IPS-18c (cell line): Measurements from ENCODE around the gene PCDHGA11.
"Not testable (repeated sequence)": the region's sequence is repeated elsewhere in the genome, so short reads cannot be mapped to it uniquely, and the experiment has no call there.

Source experiments
- H3K4me3 ChIP-seq: 2 replicates; pipeline ENCODE4 v1.7.0; 2013; ENCODE audit warnings: low read depth, mild to moderate bottlenecking, low read length, moderate library complexity; ENCODE audit not compliant: insufficient read depth
- H3K9me3 ChIP-seq: one replicate; pipeline ENCODE4 v1.6.1; 2013; ENCODE audit warnings: mild to moderate bottlenecking, low read length, moderate library complexity; ENCODE audit not compliant: control insufficient read depth, insufficient read depth

Gene PCDHGA11

DNA sequence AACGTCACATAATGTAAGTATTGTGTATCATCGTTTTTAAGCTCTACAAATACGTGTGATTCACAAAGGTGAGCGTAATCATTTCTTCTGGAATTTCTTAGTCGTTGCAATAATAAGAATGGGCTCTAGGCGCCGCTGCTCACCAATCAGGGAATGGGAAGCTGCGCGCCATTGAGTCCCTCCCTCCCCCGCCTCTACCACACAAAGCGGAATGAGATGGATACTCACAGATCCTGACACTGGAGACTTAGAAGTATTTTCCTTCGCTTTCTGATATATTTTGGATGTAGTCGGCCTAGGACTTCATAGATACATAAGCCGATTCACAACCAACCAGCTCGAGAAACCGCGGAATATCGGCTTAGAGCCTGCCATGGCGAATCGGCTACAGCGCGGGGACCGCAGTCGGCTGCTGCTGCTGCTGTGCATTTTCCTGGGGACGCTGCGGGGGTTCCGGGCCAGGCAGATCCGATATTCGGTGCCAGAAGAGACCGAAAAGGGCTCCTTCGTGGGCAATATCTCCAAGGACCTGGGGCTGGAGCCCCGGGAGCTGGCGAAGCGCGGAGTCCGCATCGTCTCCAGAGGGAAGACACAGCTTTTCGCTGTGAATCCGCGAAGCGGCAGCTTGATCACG lies at the start of gene PCDHGA11:
Gene PCDHGA11 (plus strand): TSS at position 197 of the 634 bp plus-strand sequence. CDS start 177 bp downstream, at position 374.
- Histone ChIP-seq H3K9me3 (peaks cover 13% of the 10 kb centered on the region), H3K4me3 (no peak within 1 kb of the TSS)

DNA sequence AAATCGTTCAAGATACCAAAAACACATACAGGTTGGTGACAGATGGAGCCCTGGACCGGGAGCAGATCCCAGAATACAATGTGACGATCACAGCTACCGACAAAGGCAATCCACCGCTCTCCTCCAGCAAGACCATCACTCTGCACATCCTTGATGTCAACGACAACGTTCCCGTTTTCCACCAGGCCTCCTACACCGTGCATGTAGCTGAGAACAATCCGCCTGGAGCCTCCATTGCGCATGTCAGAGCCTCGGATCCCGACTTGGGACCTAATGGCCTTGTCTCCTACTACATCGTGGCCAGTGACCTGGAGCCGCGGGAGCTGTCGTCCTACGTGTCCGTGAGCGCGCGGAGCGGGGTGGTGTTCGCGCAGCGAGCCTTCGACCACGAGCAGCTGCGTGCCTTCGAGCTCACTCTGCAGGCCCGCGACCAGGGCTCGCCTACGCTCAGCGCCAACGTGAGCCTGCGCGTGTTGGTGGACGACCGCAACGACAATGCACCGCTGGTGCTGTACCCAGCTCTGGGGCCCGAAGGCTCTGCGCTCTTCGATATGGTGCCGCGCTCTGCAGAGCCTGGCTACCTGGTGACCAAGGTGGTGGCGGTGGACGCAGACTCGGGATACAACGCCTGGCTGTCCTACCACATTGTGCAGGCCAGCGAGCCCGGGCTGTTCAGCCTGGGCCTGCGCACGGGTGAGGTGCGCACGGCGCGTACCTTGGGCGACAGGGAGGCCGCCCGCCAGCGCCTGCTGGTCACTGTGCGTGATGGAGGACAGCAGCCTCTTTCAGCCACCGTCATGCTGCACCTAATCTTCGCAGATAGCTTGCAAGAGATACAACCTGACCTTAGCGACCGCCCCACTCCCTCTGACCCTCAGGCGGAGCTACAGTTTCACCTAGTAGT lies 49.0 kb upstream of the PCDHGA11 start:
- H3K9me3 ChIP-seq, result peaks cover 17% of the 10 kb centered on the region
- H3K4me3 ChIP-seq, result no peak overlapping the region

DNA sequence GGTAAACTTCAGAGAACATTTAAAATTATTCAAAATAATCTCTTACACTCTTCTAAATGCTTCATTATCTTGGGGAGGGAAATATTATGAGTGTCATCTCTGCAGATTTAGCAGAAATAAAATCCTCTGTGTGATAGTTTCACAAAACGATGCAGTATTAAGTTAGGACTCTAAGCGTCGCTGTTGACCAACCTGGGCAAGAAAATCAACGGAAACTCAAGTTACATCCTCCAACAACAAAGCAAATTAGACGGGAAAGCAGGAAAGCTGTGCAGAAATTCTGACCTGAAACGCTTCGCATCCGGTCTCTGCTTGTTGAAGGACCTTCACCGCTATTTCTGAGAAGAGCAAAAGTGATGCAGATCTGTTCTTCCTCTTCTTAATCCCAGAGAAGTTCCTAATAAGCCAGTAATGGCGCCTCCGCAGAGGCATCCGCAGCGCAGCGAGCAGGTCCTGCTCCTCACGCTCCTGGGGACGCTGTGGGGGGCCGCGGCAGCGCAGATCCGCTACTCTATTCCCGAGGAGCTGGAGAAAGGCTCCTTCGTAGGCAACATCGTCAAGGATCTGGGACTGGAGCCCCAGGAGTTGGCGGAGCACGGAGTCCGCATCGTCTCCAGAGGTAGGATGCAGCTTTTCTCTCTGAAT lies 47.1 kb upstream of the PCDHGA11 start, which contains the start of gene PCDHGA6:
Gene PCDHGA6 (plus strand): TSS at position 219 of the 645 bp plus-strand sequence. CDS start 193 bp downstream, at position 412.
- Histone ChIP-seq H3K9me3 (peaks cover 17% of the 10 kb centered on the region), H3K4me3 (no peak within 1 kb of the TSS; the same call in 1 of the 2 replicates)

DNA sequence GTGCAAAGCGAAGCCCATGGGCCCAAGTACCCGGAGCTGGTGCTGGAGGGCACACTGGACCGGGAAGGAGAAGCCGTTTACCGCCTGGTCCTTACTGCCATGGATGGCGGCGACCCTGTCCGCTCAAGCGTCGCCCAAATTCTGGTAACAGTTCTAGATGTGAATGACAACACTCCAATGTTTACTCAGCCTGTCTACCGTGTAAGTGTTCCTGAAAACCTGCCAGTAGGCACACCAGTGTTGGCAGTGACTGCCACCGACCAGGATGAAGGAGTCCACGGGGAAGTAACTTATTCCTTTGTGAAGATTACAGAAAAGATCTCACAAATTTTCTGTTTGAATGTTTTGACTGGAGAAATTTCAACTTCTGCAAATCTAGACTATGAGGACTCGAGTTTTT lies 46.2 kb upstream of the PCDHGA11 start:
- peaks cover 17% of the 10 kb centered on the region for H3K9me3 ChIP-seq

DNA sequence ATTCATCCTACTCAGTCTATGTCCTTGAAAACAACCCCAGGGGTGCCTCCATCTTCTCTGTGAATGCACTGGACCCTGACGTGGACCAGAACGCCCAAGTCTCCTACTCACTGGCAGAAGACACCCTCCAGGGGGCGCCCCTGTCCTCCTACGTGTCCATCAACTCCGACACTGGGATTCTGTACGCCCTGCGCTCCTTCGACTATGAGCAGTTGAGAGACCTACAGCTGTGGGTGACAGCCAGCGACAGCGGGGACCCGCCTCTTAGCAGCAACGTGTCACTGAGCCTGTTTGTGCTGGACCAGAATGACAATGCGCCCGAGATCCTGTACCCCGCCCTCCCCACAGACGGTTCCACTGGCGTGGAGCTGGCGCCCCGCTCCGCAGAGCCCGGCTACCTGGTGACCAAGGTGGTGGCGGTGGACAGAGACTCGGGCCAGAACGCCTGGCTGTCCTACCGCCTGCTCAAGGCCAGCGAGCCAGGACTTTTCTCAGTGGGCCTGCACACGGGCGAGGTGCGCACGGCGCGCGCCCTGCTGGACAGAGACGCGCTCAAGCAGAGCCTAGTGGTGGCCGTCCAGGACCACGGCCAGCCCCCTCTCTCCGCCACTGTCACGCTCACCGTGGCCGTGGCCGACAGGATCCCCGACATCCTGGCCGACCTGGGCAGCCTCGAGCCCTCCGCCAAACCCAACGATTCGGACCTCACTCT lies 45.3 kb upstream of the PCDHGA11 start:
- H3K9me3 ChIP-seq, result peaks cover 20% of the 10 kb centered on the region
- not testable (repeated sequence) for H3K4me3 ChIP-seq

More for the DNA sequence above, 46.2 kb upstream of the PCDHGA11 start:
- no peak overlapping the region; the same call in 1 of the 2 replicates for H3K4me3 ChIP-seq

DNA sequence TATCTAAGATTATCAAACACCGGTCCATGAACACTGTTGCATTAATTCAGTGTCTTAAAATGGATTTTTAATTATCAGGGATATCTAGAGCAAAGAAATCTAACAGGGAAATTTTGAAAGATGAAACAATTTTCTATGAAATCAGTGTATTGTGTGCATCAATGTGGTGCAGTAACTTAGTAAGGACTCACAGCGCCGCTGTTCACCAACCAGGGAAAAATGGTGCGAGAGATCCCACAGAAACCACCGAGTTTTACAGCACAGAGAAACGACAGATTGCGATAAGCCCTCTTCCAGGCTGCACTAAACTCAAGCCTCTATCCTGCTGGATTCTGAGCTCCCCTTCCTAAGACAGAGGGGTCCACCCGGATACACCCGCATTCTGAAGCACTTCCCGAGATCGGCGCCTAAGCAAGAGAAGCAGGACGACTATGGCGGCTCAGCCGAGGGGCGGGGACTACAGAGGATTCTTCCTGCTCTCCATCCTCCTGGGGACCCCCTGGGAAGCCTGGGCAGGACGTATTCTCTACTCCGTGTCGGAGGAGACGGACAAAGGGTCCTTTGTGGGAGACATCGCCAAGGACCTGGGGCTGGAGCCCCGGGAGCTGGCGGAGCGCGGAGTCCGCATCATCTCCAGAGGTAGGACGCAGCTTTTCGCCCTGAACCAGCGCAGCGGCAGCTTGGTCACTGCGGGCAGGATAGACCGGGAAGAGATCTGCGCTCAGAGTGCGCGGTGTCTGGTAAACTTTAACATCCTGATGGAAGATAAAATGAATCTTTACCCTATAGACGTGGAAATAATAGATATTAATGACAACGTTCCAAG lies 38.2 kb upstream of the PCDHGA11 start, which contains the start of gene PCDHGA7:
Gene PCDHGA7 (plus strand): TSS at position 274 of the 826 bp plus-strand sequence. CDS start 158 bp downstream, at position 432.
- no peak within 1 kb of the TSS; the same call in 1 of the 2 replicates for H3K4me3 ChIP-seq
- H3K9me3 ChIP-seq, result peaks cover 10% of the 10 kb centered on the region

DNA sequence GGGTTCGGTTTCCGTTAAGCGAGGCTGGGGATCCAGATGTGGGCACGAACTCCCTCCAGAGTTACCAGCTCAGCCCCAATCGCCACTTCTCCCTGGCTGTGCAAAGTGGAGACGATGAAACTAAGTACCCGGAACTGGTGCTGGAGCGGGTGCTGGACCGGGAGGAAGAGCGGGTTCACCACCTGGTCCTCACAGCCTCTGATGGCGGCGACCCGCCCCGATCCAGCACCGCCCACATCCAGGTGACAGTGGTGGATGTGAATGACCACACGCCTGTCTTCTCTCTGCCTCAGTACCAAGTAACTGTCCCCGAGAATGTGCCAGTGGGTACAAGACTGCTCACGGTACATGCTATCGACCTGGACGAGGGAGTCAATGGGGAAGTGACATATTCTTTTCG lies 37.5 kb upstream of the PCDHGA11 start:
- Histone ChIP-seq H3K9me3 (peaks cover 13% of the 10 kb centered on the region), H3K4me3 (no peak overlapping the region)

DNA sequence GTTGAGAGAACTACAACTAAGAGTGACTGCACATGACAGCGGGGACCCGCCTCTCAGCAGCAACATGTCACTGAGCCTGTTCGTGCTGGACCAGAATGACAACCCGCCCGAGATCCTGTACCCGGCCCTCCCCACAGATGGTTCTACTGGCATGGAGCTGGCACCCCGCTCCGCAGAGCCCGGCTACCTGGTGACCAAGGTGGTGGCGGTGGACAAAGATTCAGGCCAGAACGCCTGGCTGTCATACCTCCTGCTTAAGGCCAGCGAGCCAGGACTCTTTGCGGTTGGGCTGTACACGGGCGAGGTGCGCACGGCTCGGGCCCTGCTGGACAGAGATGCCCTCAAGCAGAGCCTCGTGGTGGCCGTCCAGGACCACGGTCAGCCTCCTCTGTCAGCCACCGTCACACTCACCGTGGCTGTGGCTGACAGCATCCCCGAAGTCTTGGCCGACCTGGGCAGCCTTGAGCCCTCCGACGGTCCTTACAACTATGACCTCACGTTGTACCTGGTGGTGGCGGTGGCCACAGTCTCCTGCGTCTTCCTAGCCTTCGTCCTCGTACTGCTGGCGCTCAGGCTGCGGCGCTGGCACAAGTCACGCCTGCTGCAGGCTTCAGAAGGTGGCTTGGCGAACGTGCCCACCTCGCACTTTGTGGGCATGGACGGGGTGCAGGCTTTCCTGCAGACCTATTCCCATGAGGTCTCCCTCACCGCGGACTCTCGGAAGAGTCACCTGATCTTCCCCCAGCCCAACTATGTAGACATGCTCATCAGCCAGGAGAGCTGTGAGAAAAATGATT lies 36.2 kb upstream of the PCDHGA11 start:
- peaks cover 22% of the 10 kb centered on the region for H3K9me3 ChIP-seq
- no peak overlapping the region for H3K4me3 ChIP-seq

DNA sequence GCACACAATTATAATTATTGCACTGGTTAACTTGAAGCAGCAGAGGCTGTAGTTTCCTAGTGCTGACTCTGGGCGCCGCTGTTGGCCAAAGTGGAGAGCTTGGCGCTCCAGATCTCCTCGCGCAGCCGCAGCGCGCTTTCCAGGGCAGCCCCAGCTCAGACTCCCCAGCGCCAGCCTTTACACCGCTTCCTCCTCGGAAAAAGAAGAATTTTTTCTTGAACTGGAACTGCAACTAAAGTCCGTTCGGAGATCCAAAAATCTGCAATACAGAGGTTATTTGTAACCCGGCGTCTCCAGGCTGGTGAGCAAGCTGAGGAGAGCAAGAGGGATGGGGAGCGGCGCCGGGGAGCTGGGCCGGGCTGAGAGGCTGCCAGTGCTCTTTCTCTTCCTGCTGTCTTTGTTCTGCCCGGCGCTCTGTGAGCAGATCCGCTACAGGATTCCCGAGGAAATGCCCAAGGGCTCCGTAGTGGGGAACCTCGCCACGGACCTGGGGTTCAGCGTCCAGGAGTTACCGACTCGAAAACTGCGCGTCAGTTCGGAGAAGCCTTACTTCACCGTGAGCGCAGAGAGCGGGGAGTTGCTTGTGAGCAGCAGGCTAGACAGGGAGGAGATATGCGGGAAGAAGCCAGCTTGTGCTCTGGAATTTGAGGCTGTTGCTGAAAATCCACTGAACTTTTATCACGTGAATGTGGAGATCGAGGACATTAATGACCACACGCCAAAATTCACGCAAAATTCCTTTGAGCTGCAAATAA lies 33.1 kb upstream of the PCDHGA11 start, which contains the start of gene PCDHGB4:
Gene PCDHGB4 (plus strand): TSS at position 142 of the 755 bp plus-strand sequence. CDS start 187 bp downstream, at position 329.
- H3K4me3 ChIP-seq, result not testable (repeated sequence)
- peaks cover 19% of the 10 kb centered on the region for H3K9me3 ChIP-seq

DNA sequence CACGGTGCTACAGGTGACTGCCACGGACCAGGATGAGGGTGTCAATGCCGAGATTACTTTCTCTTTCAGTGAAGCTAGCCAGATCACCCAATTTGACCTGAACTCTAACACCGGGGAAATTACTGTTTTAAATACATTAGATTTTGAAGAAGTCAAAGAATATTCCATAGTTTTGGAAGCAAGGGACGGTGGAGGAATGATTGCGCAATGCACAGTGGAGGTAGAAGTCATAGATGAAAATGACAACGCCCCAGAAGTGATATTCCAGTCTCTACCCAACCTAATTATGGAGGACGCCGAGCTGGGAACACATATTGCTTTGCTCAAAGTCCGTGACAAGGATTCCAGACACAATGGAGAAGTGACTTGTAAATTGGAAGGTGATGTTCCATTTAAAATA lies 32.2 kb upstream of the PCDHGA11 start:
- peaks cover 24% of the 10 kb centered on the region for H3K9me3 ChIP-seq
- peak overlapping the region; percentile 20; the same call in 1 of the 2 replicates for H3K4me3 ChIP-seq

DNA sequence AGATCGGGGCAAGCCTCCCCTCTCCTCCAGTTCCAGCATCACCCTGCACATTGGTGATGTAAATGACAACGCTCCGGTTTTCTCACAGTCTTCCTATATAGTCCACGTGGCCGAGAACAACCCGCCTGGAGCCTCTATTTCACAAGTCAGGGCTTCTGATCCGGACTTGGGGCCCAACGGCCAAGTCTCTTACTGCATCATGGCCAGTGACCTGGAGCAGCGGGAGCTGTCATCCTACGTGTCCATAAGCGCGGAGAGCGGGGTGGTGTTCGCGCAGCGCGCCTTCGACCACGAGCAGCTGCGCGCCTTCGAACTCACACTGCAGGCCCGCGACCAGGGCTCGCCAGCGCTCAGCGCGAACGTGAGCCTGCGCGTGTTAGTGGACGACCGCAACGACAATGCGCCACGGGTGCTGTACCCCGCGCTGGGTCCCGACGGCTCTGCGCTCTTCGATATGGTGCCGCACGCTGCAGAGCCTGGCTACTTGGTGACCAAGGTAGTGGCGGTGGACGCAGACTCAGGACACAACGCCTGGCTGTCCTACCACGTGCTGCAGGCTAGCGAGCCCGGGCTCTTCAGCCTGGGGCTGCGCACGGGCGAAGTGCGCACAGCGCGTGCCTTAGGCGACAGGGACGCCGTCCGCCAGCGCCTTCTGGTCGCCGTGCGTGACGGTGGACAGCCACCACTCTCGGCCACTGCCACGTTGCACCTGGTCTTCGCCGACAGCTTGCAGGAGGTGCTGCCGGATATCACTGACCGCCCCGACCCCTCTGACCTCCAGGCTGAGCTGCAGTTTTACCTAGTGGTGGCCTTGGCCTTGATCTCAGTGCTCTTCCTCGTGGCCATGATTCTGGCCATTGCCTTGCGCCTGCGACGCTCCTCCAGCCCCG lies 31.5 kb upstream of the PCDHGA11 start:
- Histone ChIP-seq H3K9me3 (peaks cover 22% of the 10 kb centered on the region), H3K4me3 (peak overlapping the region; percentile 20; the same call in 1 of the 2 replicates)

DNA sequence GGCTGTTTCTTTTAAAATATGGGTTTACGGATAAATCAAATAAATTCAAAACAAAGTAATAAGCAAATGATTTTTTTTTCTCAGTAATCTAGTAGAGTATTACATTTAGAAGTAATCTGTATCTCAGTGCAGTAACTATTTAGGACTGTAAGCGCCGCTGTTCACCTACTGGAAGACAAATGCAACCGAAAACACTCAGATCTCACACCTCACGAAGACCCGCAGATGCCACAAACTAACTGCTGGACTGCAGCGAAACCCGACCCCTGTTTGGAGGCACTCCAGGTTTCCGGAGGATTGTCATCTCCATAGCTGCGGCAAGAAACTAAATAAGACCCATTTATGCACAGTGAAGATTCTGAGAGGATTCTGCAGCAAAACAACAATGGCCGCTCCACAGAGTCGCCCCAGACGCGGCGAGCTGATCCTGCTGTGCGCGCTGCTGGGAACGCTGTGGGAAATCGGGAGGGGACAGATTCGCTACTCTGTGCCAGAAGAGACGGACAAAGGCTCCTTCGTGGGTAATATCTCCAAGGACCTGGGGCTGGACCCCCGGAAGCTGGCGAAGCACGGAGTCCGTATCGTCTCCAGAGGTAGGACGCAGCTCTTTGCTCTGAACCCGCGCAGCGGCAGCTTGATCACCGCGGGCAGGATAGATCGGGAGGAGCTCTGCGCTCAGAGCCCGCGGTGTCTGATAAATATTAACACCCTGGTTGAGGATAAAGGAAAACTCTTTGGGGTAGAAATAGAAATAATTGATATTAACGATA lies 28.2 kb upstream of the PCDHGA11 start, which contains the start of gene PCDHGA8:
Gene PCDHGA8 (plus strand): TSS at position 205 of the 770 bp plus-strand sequence. CDS start 181 bp downstream, at position 386.
- H3K4me3 ChIP-seq, result no peak within 1 kb of the TSS; the same call in 1 of the 2 replicates
- H3K9me3 ChIP-seq, result peaks cover 22% of the 10 kb centered on the region

DNA sequence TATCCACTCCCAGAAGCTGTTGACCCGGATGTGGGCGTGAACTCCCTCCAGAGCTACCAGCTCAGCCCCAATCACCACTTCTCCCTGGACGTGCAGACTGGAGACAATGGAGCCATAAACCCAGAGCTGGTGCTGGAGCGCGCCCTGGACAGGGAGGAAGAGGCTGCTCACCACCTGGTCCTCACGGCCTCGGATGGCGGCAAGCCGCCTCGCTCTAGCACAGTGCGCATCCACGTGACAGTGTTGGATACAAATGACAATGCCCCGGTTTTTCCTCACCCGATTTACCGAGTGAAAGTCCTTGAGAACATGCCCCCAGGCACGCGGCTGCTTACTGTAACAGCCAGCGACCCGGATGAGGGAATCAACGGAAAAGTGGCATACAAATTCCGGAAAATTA lies 27.6 kb upstream of the PCDHGA11 start:
- Histone ChIP-seq H3K9me3 (peaks cover 20% of the 10 kb centered on the region), H3K4me3 (no peak overlapping the region)
